ENCODE results near the gene FAM25A. TPM values are rescaled to one million over a fixed set of nuclear protein-coding genes. Genes with fewer than 3 reads are reported as not detected.
"Not testable (repeated sequence)": the region's sequence is repeated elsewhere in the genome, so short reads cannot be mapped to it uniquely, and the experiment has no call there.

FAM25A gene
- total RNA-seq, 4 donors from 2014 or later, result not detected

DNA sequence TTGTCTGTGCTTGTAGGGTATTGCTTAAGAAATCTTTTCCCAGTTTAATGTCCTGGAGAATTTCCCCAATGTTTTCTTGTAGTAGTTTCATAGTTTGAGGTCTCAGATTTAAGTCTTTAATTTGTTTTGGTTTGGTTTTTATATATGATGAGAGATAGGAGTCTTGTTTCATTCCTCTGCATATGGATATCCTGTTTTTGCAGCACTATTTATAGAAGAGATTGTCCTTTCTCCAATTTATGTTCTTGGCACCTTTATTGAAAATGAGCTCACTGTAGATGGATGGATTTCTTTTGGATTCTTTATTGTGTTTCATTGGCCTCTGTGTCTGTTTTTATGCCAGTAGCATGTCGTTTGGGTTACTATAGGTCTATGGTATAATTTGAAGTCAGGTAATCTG lies 31.6 kb upstream of the FAM25A start:
- no peaks in the 10 kb centered on the region for H3K9me3 ChIP-seq
- H3K27ac ChIP-seq, result no peak overlapping the region
- H3K36me3 ChIP-seq, result no peaks in the 10 kb centered on the region
- H3K4me1 ChIP-seq, result no peaks in the 10 kb centered on the region
- no peak for DNase-seq
- H3K4me3 ChIP-seq, result no peak overlapping the region
- H3K27me3 ChIP-seq, result no peaks in the 10 kb centered on the region
- TF ChIP-seq POLR2A (IDR thresholded peaks at IDR 0.05) (no peak), CTCF (IDR thresholded peaks at IDR 0.05) (no peak)

- H3K36me3 ChIP-seq, H3K27ac ChIP-seq, H3K9me3 ChIP-seq, DNase-seq, H3K4me1 ChIP-seq, H3K27me3 ChIP-seq, H3K4me3 ChIP-seq: not testable (repeated sequence)
Observed at GRCh38 chr10:86991362-86991761, 28.7 kb upstream of the FAM25A start.

DNA sequence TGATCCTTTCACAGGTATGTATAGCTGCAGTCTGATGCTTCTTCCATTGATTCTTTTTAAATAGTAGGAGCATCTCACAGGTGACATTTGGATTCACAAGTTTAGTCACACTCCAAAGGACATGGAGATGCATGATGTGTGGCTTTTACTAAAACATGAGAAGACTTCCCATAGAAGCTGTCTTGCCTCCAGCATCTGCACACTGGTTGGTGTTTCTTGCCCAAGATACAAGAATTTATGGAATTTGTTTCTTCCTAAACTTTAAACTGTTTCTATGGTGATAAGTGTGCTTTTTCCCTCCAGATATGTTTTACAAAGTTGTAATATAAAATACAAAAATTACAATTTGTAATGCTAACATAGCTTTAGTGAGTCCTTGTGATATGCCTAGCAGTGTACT lies 27.6 kb upstream of the FAM25A start:
- H3K36me3 ChIP-seq, result no peaks in the 10 kb centered on the region
- H3K27ac ChIP-seq, result no peak overlapping the region
- H3K4me1 ChIP-seq, result no peaks in the 10 kb centered on the region
- DNase-seq, result no peak
- H3K27me3 ChIP-seq, result no peaks in the 10 kb centered on the region
- H3K4me3 ChIP-seq, result no peak overlapping the region
- no peaks in the 10 kb centered on the region for H3K9me3 ChIP-seq
- no peak for TF ChIP-seq POLR2A (IDR thresholded peaks at IDR 0.05)

DNA sequence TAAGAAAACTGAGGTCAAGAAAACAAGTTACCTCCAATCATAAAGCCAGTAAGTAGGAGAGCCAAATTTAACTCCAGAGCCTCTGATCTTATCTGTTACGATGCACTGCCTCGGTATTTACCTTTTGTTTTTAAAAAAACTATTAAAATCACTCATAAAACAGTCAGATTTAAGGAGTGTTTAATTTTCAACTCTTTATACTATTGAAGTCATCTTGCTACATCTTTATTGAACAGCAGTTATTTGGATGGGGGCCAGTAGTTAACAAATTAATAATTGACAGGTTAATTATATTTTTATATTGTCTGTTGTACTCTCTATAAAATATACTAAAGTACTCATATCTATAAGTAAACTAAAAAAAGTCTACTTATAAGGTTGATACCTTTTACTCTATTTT lies 27.2 kb upstream of the FAM25A start:
- TF ChIP-seq POLR2A (IDR thresholded peaks at IDR 0.05) (no peak), CTCF (IDR thresholded peaks at IDR 0.05) (no peak)
- Histone ChIP-seq H3K9me3 (no peaks in the 10 kb centered on the region), H3K27me3 (no peaks in the 10 kb centered on the region), H3K4me1 (no peaks in the 10 kb centered on the region), H3K36me3 (no peaks in the 10 kb centered on the region), H3K4me3 (no peak overlapping the region), H3K27ac (no peak overlapping the region)
- no peak for DNase-seq

DNA sequence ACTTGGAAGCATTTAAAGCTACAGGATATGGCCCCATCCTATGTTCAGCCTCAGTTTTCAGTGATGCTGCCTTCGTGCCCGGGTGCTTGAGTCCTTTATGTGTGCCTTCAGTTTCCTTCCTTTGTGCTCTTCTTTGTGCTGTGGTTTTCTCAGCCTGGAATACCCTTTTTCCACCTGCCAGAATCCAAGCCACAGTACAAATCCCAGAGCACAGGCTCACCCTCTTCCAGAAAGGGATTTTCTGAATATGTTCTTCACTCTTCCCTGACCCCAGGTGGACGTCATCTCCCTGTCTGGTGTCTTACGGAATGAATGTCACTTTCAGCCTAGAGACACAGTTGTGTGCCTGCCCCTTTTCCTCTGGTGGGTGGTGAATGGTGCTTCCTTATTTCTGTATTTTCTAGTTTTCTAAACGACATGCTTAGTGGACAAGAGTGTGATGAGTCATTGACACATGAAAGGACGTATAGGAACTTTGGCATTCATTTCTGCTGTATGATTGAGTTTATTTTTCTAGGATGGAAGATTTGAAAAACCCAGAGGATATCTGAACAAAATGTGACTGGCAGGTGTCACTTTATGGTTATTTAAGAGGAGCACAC lies 20.2 kb upstream of the FAM25A start:
- H3K9me3 ChIP-seq, H3K27ac ChIP-seq, H3K27me3 ChIP-seq, H3K36me3 ChIP-seq, DNase-seq, H3K4me1 ChIP-seq, H3K4me3 ChIP-seq: not testable (repeated sequence)

DNA sequence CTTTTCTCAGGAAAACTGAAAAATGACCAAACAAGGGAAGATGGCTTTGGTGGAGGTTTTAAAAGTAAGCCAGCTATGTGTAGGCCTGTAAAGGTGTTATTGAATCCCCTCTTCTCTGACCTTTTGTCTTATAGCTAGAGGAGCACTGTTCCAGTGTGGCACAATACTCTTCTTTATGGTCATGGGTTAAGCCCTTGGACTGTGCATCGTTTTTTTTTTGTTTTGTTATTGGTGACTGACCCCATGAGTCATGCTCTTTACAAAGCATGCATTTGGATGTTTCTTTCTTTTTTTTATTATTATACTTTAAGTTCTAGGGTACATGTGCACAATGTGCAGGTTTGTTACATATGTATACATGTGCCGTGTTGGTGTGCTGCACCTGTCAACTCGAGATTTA lies 19.6 kb upstream of the FAM25A start:
- Histone ChIP-seq H3K4me1 (no peaks in the 10 kb centered on the region), H3K9me3 (no peaks in the 10 kb centered on the region), H3K36me3 (no peaks in the 10 kb centered on the region), H3K27me3 (no peaks in the 10 kb centered on the region), H3K4me3 (no peak overlapping the region), H3K27ac (no peak overlapping the region)
- TF ChIP-seq CTCF (IDR thresholded peaks at IDR 0.05) (no peak), POLR2A (IDR thresholded peaks at IDR 0.05) (no peak)
- DNase-seq, result no peak

DNA sequence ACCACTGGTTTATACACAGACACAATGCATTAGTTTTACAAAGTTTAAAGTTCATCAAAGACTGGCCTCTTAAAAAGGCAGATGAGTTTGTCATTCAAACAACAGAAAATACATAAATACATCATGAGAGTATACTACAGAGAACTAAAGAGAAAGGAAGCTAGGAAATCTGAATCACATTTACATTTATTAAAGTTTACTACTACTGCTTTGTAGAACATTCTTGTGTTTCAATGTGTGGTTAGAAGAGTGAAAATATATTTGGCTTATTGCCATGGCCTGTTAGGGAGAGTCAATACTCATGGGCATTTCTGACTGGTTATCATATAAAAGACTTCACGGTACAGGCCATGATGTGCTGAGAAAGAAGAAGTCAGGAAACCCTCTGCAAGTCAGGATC lies 13.0 kb upstream of the FAM25A start:
- not testable (repeated sequence) for DNase-seq, H3K27ac ChIP-seq, H3K36me3 ChIP-seq, H3K27me3 ChIP-seq, H3K4me3 ChIP-seq, H3K9me3 ChIP-seq, H3K4me1 ChIP-seq

DNA sequence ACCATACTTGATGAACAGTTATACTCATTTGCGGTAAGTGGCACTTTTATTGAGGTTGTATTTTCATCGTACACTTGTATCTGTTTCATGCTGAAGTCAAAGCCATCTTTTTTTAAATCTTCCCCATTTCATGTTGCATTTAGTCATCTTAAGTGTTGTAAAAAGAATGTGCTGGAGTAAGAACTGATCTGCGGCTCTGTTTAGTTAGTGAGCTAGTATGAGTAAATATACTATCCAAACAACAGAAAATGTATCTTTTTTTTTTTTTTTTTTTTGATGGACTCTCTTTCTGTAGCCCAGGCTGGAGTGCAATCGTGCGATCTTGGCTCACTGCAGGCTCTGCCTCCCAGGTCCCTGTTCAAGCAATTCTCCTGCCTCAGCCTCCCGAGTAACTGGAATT lies 12.4 kb upstream of the FAM25A start:
- not testable (repeated sequence) for H3K9me3 ChIP-seq, H3K27me3 ChIP-seq, DNase-seq, H3K36me3 ChIP-seq, H3K4me1 ChIP-seq, H3K4me3 ChIP-seq, H3K27ac ChIP-seq

GRCh38 chr10:87008303-87008702 lies 11.8 kb upstream of the FAM25A start:
- not testable (repeated sequence) for H3K4me3 ChIP-seq, H3K27me3 ChIP-seq, H3K9me3 ChIP-seq, H3K27ac ChIP-seq, H3K4me1 ChIP-seq, H3K36me3 ChIP-seq, DNase-seq

DNA sequence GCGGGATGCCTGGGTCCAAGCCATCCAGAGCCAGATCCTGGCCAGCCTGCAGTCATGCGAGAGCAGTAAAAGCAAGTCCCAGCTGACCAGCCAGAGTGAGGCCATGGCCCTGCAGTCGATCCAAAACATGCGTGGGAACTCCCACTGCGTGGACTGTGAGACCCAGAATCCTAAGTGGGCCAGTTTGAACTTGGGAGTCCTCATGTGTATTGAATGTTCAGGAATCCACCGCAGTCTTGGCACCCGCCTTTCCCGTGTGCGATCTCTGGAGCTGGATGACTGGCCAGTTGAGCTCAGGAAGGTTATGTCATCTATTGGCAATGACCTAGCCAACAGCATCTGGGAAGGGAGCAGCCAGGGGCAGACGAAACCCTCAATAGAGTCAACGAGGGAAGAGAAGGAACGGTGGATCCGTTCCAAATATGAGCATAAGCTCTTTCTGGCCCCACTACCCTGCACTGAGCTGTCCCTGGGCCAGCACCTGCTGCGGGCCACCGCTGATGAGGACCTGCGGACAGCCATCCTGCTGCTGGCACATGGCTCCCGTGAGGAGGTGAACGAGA lies 10.9 kb upstream of the FAM25A start:
- H3K27ac ChIP-seq, DNase-seq, H3K4me1 ChIP-seq, H3K4me3 ChIP-seq, H3K27me3 ChIP-seq, H3K36me3 ChIP-seq, H3K9me3 ChIP-seq: not testable (repeated sequence)

GRCh38 chr10:87013528-87013927 lies 6.6 kb upstream of the FAM25A start:
- not testable (repeated sequence) for H3K9me3 ChIP-seq, H3K27me3 ChIP-seq, H3K36me3 ChIP-seq, H3K27ac ChIP-seq, DNase-seq, H3K4me1 ChIP-seq, H3K4me3 ChIP-seq

- not testable (repeated sequence) for H3K4me1 ChIP-seq, H3K9me3 ChIP-seq, H3K27ac ChIP-seq, H3K4me3 ChIP-seq, DNase-seq, H3K27me3 ChIP-seq, H3K36me3 ChIP-seq
Observed at GRCh38 chr10:87014986-87015716, 4.9 kb upstream of the FAM25A start.
